A673 (cell line): ENCODE results near the gene EXOC3. TPM values are rescaled to one million over a fixed set of nuclear protein-coding genes. Genes with fewer than 3 reads are reported as not detected.

Experiments used
- BruUV-seq: library from RNA; stranded (reverse); fragments of 400-500 nt; replicated peaks from 2 replicates; lab custom pipeline; 2021; lab: Mats Ljungman, UMichigan
- CTCF ChIA-PET: fragments of 300-600 bp; sonication (Branson Sonifier 250); formaldehyde crosslinking; loops from one replicate; lab custom pipeline; 2022; ENCODE audit warnings: antibody characterized with exemption; lab: Charles Lee
- POLR2A ChIA-PET: fragments of 300-600 bp; sonication (Branson Sonifier 250); formaldehyde crosslinking; loops from one replicate; lab custom pipeline; 2022; ENCODE audit warnings: antibody characterized with exemption; ENCODE audit not compliant: low non-redundant PET; lab: Charles Lee
- DNase-seq: peaks from one replicate; pipeline ENCODE4 v3.0.0-alpha.2; 2015; ENCODE audit warnings: low spot score
- H3K27ac ChIP-seq: fragments of 200-600 bp; sonication (generic); 2 replicates; pipeline ENCODE4 v1.5.1; 2016; ENCODE audit warnings: mixed run types, low read depth, mild to moderate bottlenecking, mixed read lengths, antibody characterized with exemption, low read length; ENCODE audit not compliant: poor library complexity, severe bottlenecking
- H3K27me3 ChIP-seq: fragments of 200-600 bp; sonication (generic); replicated peaks from 2 replicates; pipeline ENCODE4 v1.6.1; 2017; ENCODE audit warnings: mixed run types, low read depth, mild to moderate bottlenecking, mixed read lengths, antibody characterized with exemption, low read length; ENCODE audit not compliant: insufficient read depth, poor library complexity
- H3K36me3 ChIP-seq: fragments of 200-600 bp; sonication (generic); 2 replicates; pipeline ENCODE4 v1.6.1; 2016; ENCODE audit warnings: mixed run types, mild to moderate bottlenecking, mixed read lengths, antibody characterized with exemption, low read length; ENCODE audit not compliant: insufficient read depth, poor library complexity, severe bottlenecking
- H3K4me1 ChIP-seq: fragments of 200-600 bp; sonication (generic); 2 replicates; pipeline ENCODE4 v1.6.1; 2017; ENCODE audit warnings: mixed run types, mild to moderate bottlenecking, mixed read lengths, antibody characterized with exemption, low read length; ENCODE audit not compliant: insufficient read depth, poor library complexity, severe bottlenecking
- H3K4me3 ChIP-seq: fragments of 200-600 bp; sonication (generic); 2 replicates; pipeline ENCODE4 v1.5.1; 2016; ENCODE audit warnings: low read depth, mixed run types, mild to moderate bottlenecking, mixed read lengths, low read length; ENCODE audit not compliant: poor library complexity, severe bottlenecking
- H3K9me3 ChIP-seq: fragments of 200-600 bp; sonication (generic); 2 replicates; pipeline ENCODE4 v1.6.1; 2016; ENCODE audit warnings: mixed run types, low read depth, mild to moderate bottlenecking, mixed read lengths, antibody characterized with exemption, low read length; ENCODE audit not compliant: poor library complexity, severe bottlenecking
- EZH2 ChIP-seq: fragments of 200-600 bp; sonication (generic); IDR thresholded peaks from 2 replicates; pipeline ENCODE4 v1.6.1; 2017; ENCODE audit warnings: borderline replicate concordance, low read depth, mild to moderate bottlenecking, mixed read lengths, antibody characterized with exemption, low read length; ENCODE audit not compliant: poor library complexity, severe bottlenecking
- intact Hi-C: fragments of 100-400 bp; cut with micrococcal nuclease; formaldehyde crosslinking; loops from one replicate; pipeline ENCODE4 v1.10.0; 2022; ENCODE audit not compliant: unreplicated experiment
- total RNA-seq: library from RNA; stranded (reverse); gene quantifications from 2 replicates; pipeline ENCODE4 v1.2.3, GENCODE V29; 2021
- TF ChIP-seq, protein P1 (sequence below): fragments of 300-800, 200-600 bp; sonication (generic); conservative IDR thresholded peaks from 2 replicates; pipeline ENCODE4 v1.5.1; 2017; ENCODE audit warnings: low read depth, mild to moderate bottlenecking, antibody characterized with exemption, low read length, moderate library complexity, mixed read lengths

EXOC3 gene
- total RNA-seq, 1 experiment from 2014 or later, result 46.7 TPM

DNA sequence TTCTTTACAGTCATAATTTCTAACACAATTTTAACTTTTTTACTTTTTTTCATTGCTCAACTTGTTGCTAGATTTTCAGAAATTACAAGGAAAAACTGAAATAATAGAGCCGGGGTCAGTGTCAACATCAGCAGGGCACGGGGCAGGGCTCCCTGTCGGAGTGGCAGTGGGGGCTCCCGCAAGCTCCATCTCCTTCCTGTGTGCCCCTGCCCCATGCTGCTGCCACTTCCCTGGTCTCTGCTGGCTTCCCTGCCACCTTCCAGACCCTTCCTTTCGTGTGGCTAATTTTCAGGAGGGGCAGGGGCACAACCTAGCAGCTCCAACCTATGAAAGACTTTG lies 1.0 kb upstream of the EXOC3 start:
- no peak for DNase-seq
- H3K27me3 ChIP-seq, result no peaks in the 10 kb centered on the region
- intact Hi-C loops, result no loop called here
- BruUV-seq, result no TSS peak
- ChIA-PET POLR2A (no interaction called here), CTCF (no interaction called here)
- peaks cover 8% of the 10 kb centered on the region for H3K36me3 ChIP-seq
- H3K4me1 ChIP-seq, result peaks cover 9% of the 10 kb centered on the region
- H3K9me3 ChIP-seq, result no peaks in the 10 kb centered on the region
- peak overlapping the region; percentile 86 for H3K27ac ChIP-seq
- TF ChIP-seq, protein P1, sequence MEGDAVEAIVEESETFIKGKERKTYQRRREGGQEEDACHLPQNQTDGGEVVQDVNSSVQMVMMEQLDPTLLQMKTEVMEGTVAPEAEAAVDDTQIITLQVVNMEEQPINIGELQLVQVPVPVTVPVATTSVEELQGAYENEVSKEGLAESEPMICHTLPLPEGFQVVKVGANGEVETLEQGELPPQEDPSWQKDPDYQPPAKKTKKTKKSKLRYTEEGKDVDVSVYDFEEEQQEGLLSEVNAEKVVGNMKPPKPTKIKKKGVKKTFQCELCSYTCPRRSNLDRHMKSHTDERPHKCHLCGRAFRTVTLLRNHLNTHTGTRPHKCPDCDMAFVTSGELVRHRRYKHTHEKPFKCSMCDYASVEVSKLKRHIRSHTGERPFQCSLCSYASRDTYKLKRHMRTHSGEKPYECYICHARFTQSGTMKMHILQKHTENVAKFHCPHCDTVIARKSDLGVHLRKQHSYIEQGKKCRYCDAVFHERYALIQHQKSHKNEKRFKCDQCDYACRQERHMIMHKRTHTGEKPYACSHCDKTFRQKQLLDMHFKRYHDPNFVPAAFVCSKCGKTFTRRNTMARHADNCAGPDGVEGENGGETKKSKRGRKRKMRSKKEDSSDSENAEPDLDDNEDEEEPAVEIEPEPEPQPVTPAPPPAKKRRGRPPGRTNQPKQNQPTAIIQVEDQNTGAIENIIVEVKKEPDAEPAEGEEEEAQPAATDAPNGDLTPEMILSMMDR, result no peak
- TF ChIP-seq EZH2, result no peak
- peak overlapping the region; percentile 97 for H3K4me3 ChIP-seq

DNA sequence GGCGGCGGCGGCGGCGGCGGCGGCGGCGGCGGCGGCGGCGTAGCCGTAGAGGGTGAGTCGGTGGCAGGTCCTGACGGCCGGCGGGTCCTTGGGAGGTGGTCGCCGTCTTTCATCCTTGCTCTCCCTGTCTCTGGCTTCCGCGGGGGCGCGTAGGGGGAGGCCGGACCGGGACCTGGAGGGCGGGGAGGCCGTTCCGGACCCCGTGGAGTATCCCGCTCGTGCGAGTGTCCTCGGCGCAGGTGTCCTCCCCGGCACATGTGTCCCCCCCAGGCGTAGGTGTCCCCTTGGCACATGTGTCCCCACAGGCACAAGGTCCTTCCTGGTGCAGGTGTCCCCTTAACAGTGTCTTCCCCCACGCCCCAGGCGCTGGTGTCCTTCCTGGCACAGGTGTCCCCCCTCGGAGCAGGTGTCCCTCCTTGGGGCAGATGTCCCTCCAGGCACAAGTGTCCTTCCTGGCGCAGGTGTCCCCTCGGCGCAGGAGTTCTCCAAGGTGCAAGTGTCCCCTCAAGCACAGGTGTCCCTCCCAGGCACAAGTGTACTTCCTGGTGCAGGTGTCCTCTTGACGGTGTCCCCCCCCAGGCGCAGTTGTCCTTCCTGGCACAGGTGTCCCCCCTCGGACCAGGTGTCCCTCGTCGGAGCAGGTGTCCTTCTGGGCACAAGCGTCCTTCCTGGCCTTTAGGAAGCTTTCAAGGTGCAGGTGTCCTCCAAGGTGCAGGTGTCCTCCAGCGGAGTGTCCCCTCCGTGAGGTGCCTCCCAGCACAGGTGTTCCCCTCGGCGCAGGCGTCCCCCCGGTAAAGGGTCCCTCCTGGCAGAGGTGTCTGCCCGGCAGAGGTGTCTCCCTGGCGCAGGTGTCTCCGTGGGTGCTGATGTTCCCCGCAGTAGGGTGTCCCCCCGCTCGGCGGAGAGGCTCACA lies 519 bp downstream of the EXOC3 start:
- Histone ChIP-seq H3K4me3 (peak overlapping the region; percentile 97), H3K4me1 (peaks cover 9% of the 10 kb centered on the region), H3K27me3 (no peaks in the 10 kb centered on the region), H3K36me3 (peaks cover 23% of the 10 kb centered on the region), H3K27ac (peak overlapping the region; percentile 86), H3K9me3 (no peaks in the 10 kb centered on the region)
- no TSS peak for BruUV-seq
- ChIA-PET CTCF (no interaction called here), POLR2A (no interaction called here)
- intact Hi-C loops, result no loop called here
- TF ChIP-seq EZH2, result no peak
- TF ChIP-seq, protein P1, result no peak
- DNase-seq, result peak; percentile 23

DNA sequence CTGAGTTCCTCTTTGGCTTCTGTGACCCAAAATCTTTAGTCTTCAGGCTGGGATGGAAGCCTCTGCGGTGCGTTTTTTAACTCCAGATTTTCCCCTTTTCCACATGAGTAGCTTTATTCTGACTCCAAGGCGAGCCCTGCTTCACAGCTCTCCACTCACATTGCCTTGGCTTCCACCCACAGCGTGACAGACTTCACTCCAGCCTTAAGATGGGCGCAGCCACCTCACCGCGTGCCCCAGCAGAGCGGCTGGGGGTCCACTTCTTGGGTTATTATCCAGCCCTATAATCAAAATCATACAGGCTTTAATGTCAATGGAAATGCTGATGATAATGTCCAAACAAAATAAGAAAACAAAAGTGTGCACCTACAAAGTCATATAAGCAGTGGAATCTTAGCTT lies 1.2 kb downstream of the EXOC3 start:
- peaks cover 9% of the 10 kb centered on the region for H3K4me1 ChIP-seq
- H3K36me3 ChIP-seq, result peaks cover 30% of the 10 kb centered on the region
- H3K27ac ChIP-seq, result no peak overlapping the region
- H3K9me3 ChIP-seq, result no peaks in the 10 kb centered on the region
- no peaks in the 10 kb centered on the region for H3K27me3 ChIP-seq
- ChIA-PET POLR2A (interaction anchor here (0.6 kb wide), 1 partner anchor 1019 kb away, joined by 11 read pairs; no protein-coding TSS in a partner anchor), CTCF (no interaction called here)
- H3K4me3 ChIP-seq, result peak overlapping the region; percentile 97
- DNase-seq, result no peak
- no TSS peak for BruUV-seq
- intact Hi-C loops, result no loop called here
- TF ChIP-seq, protein P1, result no peak
- no peak for TF ChIP-seq EZH2
